Coronary artery (tissue), 2 donors: ENCODE results near the gene C2orf68.
"Not testable (repeated sequence)": the region's sequence is repeated elsewhere in the genome, so short reads cannot be mapped to it uniquely, and the experiment has no call there.

Experiments
- DNase-seq: peaks from one replicate; pipeline ENCODE4 v3.0.0-alpha.2; 2017; ENCODE audit warnings: low spot score
- H3K27ac ChIP-seq, 2 donors: fragments of 200-600 bp; sonication (generic); one replicate each; pipeline ENCODE4 v1.5.1; 2016 to 2019
- H3K4me3 ChIP-seq: fragments of 200-600 bp; sonication (generic); 2 replicates; pipeline ENCODE4 v1.5.1; 2016; ENCODE audit warnings: mild to moderate bottlenecking, moderate library complexity
- TF ChIP-seq, protein P1 (sequence below): fragments of 200-600 bp; sonication (generic); IDR thresholded peaks from one replicate; pipeline ENCODE4 v1.5.1; 2019; ENCODE audit warnings: antibody characterized with exemption

The C2orf68 gene

DNA sequence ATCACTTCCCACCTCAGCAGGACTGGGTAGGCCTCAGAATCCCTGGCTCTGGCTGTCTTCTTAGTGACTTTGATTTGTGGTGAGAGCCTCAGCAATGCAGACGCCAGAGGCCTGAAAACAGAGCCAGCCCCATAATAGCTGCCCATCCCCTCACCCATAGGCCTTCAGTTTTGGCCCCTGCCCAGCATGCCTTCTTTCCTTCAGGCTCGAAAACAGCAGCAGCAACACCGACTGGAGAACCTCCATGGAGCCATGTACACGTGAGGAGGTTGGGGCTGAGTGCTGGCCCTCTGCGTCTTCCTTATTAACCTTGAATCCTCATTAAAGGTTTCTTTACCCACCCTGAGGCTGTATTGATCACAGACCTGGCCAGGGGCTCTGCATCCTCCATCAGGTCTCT, 14.6 kb downstream of the C2orf68 start:
- Histone ChIP-seq H3K4me3 (peak overlapping the region; percentile 92), H3K27ac (peak overlapping the region in 1 of 2 donors; percentile 71)
- no peak for DNase-seq
- TF ChIP-seq, protein P1, sequence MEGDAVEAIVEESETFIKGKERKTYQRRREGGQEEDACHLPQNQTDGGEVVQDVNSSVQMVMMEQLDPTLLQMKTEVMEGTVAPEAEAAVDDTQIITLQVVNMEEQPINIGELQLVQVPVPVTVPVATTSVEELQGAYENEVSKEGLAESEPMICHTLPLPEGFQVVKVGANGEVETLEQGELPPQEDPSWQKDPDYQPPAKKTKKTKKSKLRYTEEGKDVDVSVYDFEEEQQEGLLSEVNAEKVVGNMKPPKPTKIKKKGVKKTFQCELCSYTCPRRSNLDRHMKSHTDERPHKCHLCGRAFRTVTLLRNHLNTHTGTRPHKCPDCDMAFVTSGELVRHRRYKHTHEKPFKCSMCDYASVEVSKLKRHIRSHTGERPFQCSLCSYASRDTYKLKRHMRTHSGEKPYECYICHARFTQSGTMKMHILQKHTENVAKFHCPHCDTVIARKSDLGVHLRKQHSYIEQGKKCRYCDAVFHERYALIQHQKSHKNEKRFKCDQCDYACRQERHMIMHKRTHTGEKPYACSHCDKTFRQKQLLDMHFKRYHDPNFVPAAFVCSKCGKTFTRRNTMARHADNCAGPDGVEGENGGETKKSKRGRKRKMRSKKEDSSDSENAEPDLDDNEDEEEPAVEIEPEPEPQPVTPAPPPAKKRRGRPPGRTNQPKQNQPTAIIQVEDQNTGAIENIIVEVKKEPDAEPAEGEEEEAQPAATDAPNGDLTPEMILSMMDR, result no peak

DNA sequence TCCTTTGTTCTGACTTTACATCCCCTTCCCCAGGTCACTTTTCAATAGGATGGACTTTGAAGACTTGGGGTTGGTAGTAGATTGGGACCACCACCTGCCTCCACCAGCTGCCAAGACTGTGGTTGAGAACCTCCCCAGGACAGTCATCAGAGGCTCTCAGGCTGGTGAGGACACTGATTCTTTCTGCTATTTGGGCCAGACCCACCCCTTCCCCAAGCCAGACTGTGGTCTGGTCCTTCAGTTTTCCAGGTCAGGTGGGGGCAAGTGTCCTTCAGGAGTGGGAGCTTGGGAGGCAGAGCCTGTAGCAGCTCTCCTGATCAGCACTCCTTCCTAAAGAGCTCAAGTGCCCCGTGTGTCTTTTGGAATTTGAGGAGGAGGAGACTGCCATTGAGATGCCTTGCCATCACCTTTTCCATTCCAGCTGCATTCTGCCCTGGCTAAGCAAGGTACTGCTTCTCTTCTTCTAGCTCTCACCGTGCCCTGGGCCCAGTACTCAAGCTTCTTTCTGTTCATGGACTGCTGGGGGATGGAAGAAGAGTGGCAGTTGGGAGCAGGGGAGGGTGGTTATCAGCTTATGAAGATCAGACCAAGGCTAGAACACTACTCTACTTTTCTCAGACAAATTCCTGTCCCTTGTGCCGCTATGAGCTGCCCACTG, 15.3 kb downstream of the C2orf68 start:
- H3K4me3 ChIP-seq, result peak overlapping the region; percentile 92

DNA sequence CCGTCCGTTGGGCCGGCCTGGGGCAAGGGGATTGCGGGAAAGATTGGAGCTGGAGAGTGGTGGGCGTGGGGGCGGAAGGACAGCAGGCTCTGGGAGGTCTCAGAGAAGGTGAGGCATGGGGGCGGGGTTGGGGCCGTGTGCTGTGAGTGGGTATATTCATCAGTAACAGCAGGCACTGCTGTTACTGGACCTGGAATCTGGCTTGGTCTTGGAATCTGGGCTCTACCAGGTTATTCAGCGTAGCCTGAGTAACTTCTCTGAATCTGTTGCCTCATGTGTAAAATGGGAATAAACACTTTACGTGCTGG, 15.9 kb downstream of the C2orf68 start:
- no peak for DNase-seq
- peak overlapping the region; percentile 92 for H3K4me3 ChIP-seq
- H3K27ac ChIP-seq, result peak overlapping the region; percentile 71 to 96
- TF ChIP-seq, protein P1, result no peak

More for the DNA sequence above, 15.3 kb downstream of the C2orf68 start:
- peak overlapping the region; percentile 71 to 96 for H3K27ac ChIP-seq
- TF ChIP-seq, protein P1, result no peak
- no peak for DNase-seq

DNA sequence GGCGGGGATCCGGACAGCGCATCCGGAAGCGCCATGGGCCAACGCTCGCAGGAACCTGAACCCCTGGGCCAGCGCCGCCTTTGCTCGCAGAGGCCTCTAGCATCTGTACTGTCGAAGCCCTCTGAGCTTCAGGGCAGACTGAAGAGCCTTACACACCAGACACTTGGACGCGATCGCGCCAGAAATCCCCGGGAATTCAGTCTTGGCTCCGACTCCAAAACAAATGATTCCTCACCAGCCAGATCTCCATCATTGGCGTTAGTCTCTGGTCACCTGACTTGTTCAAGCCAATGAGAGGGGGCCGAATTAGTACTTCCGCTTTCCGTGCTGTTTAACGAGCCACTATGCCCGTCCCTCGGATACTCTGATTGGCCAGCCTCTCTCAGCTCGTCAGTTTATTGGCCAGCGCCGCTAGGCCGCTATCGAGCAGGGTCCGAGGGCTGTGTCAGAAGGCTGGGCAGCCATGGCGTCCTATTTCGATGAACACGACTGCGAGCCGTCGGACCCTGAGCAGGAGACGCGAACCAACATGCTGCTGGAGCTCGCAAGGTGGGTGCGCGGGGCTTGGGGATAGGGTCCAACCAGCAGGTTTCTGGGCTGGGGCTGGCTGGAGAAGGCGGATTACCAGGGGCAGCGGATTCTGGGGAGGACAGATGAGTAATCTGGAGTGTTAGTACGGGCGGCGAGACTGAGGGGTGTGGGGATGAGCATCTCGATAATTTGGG, 16.4 kb downstream of the C2orf68 start, which contains the start of gene RNF181:
RNF181 (plus strand) TSS at position 445 of the 725 bp plus-strand sequence; CDS start at position 464, 19 bp downstream.
- DNase-seq, result peak; percentile 98
- TF ChIP-seq, protein P1, result no peak
- peak within 1 kb of the TSS; percentile 71 to 96 for H3K27ac ChIP-seq
- peak within 1 kb of the TSS; percentile 92 for H3K4me3 ChIP-seq

DNA sequence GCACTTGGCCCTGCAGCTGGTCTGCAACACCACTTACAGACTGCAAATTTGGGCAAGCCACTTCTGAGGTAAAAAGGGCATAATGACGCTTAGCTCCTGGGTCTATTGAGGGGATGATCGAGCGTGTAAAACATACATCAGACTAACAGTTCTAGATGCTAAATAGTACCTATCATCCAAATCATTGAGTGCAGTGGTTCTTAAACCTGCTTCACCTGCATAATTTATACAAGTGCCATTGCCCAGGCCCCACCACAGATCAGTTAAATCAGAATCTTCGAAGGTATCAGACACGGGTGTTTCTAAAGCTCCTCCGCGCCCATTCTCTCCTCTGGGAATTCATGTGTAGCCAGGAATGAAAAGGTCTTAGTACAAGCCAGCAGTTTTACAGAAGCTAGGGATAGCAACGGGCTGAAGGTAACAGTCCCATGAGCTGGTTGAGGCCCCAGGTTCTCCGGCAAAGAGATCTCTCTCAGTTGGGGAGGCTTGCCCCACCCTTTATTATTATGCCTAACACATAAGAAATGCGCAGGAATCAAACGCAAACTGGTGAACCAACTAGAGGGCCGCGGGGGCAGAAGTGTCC, 17.1 kb downstream of the C2orf68 start:
- TF ChIP-seq, protein P1, result no peak
- Histone ChIP-seq H3K27ac (peak overlapping the region; percentile 71 to 96), H3K4me3 (peak overlapping the region; percentile 92)
- DNase-seq, result no peak

DNA sequence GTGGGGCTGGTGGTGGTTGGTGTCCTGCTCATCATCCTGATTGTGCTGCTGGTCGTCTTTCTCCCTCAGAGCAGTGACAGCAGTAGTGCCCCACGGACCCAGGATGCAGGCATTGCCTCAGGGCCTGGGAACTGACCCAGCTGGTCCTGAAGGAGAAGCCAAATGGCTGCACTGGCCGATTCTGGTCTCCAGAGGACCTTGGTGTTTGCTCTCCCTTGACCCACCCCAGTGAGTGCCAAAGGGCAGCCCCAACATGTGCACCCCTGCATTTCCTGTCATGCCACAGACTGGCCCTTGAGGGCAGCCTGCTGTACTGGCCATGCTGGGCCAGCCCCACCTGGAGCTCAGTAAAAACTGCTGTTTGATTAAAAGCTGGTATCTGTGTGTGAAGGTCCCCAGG, 18.8 kb downstream of the C2orf68 start:
- DNase-seq, result no peak
- Histone ChIP-seq H3K4me3 (no peak overlapping the region), H3K27ac (peak overlapping the region in 1 of 2 donors; percentile 26)
- TF ChIP-seq, protein P1, result no peak

DNA sequence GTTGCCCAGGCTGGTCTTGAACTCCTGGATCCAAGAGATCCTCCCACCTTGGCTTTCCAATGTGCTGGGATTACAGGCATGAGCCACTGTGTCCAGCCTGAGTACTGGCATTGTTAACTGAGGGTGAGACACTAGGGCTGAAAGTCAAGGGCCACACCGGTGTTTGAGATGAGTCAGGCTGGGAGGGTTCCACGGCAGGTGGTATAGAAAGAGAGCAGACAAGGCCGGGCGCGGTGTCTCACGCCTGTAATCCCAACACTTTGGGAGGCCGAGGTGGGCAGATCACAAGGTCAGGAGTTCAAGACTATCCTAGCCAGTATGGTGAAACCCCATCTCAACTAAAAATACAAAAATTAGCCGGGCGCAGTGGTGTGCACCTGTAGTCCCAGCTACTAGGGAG, 19.6 kb downstream of the C2orf68 start:
- H3K27ac ChIP-seq, result peak overlapping the region in 1 of 2 donors; percentile 53
- H3K4me3 ChIP-seq, DNase-seq: not testable (repeated sequence)
